ENCODE measurements around the gene BTBD16.

BTBD16 gene

DNA sequence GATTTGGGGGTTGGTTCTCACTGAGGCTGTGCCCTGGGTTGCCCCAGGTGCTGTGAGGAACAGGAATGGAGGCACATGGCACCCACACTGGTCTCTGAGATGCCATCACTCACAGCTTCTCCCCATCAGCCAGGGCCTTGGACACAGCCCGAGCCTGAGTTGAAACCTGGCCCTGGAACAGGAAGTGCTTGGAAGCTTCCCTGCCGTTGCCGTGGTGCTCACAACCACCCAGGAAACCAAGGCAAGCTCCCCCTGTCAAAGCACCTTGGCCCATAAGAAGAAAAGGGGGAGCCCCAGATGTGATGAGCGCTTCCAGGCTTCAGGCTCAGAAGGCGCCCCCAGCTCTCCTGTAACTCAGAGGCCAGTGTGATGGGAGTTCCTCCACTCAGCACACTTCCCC lies at the start of gene BTBD16:
BTBD16 (plus strand) TSS at position 221 of the 400 bp plus-strand sequence. CDS start 3,786 bp downstream, outside the sequence.
- no peak for DNase-seq

DNA sequence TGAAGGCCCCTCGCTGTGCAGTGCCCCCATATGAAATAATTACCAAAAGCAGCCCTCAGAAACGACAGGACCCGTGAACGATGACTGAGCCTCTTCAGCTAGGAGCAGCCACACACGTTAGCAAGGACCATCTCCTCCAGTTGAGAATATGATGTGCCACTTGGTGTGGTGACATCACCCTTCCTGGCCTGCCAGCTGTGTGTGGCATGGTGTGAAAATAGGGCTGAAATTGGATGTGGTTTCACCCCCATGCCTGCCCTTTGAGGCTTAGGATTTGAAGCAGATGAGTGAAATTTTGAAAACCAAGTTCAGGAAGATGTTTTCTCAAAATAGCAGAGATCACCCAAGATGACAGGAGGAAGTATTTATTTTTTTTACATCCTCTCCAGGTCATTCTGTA lies 49.1 kb upstream of the BTBD16 start:
- DNase-seq: no peak

DNA sequence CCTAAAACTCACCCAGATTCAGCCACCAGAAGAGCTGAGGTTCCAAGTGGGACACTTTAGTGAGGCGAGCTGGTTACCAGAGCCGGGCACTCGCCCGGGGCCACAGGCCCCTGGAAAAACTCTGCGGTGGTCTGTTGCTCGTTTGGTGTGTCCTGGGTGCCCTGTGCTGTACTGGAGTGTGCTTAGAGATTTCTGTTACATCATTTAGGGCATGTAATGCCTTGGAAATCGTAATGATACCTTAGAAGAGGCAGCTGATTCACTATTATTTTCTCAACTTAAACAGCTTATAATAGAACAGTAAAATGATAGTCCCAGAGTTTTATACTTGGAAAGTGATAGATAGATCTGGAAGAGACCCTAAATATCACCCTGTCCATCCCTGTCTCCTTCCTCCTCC lies 48.5 kb upstream of the BTBD16 start:
- DNase-seq: no peak

DNA sequence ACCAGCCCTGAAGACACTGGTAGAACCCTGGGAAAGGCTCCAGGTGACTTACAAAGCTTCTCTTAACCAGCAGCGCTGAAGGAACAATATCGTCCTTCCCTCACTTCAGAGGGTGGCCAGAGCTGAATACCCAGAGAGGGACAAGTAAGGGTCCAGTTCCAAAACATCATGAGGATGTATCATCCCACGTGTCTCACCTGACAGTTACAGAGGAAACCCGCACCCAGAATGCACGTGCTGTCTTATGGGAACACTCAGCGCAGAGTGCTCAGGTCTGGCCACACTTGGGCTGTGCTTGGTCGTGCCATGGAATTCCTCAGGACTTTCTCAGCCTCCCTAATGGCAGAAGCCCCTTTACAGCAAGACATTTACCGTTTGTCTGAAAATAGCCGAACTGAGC lies 46.9 kb upstream of the BTBD16 start:
- DNase-seq: no peak

DNA sequence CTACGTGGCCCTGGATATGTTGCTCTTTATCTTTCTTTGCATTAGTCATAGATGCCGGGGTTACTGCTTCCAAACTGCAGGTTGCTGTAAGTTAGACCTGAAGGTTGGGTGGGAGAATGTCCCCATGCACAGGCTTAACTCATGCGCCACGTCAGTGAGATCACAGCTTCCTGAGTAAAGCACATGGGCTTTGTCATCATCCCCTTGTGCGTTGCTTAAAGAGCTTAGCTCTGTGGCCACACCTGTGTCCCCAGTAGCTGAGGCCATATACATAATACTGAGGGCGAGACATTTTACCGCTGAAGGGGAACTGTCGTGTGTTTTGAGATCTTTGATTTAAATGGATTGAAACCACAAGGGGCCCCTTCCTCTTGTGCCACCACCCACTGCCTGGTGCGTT lies 45.8 kb upstream of the BTBD16 start:
- DNase-seq: no peak

DNA sequence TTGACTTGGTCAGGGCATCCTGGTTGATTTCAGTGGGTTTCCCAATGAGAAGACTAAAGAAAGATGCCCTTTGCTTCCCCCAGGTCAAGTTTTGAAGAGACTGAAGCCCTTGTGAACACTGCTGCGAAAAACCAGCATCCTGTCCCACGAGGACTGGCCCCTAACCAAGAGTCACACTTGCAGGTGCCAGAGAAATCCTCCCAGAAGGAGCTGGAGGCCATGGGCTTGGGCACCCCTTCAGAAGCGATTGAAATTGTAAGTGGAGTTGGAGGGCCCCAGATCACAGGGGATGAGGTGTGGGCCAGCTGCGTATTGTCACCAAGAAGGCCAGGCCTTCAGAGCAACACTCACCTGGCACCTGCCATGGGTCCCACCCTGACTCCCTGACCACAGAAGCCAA lies 43.3 kb upstream of the BTBD16 start:
- DNase-seq: no peak

DNA sequence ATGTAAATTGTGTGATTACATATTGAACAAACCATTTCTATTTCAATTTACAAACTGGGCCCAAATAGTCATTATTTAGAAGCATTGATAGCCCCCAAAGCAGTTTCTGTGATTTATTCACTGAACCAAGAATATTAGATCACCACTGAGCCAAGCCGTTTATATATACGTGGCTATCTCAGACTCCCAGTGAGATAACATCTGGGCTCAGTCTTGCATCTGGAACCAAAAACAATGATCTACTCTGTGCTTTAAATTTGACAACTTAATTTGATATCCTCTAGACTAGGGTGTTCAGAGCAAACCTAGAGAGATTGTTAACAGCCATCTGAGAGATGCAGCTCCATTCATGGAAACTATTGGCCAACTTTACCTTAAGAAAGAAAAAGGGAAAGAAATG lies 41.4 kb upstream of the BTBD16 start:
- DNase-seq: no peak

DNA sequence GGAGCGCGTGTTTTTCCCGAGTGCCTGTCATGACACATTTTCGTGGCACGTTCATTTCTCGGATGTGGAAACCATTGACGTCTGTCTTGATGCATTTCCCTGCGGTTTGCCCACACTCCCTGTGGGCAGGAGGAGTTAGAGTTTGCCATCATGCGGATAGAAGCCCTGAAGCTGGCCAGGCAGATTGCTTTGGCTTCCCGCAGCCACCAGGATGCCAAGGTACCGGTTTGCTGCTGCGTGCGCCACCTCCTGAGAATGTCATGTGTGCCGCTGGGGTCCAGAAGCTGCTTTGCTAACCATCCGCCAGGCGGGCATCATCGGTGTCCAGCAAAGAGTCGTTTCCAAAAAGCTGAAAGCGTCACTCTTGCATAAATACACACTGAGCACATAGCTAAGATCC lies 40.9 kb upstream of the BTBD16 start:
- no peak for DNase-seq

DNA sequence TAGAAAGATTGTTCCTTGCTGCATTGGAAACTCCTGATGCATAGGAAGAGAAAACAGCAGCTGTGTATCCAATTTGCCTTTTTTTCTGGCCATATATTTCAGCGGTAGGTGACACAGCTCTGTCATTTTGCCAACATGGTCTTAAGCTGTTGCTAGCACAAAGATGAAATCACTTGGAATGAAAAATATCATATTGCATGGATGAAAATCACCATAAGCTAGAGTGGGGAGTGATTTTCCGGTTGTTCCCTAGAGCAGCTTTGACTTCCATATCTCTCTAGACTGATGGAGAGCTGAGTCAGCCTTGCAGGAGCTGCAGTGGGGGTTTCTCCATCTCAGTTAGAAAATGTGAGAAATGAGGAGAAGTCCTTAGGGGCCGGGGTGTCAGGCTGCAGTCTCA lies 38.3 kb upstream of the BTBD16 start:
- no peak for DNase-seq

DNA sequence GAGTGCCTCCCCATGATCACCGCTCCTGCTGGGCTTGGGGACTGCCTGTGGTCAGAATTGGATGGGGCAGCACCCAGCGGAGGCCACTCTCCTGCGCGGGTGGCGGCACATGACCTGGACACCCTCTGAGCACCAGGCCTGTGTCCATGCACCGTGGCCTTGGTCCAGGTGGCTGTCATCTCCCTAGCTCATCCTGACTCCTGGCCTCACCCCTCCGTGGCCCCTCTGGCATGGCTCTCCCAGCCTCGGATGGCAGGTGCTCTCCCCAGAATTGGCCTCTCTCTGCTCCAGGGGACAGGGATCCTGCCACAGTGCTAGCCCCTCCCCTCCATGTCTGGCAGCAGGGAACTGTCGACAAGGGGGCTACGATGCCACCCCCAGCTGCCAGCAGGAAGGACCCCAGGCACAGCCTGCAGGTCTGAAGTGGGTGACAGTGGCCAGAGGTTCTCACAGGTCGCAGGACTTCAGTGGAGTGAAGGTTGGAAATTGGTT lies 37.2 kb upstream of the BTBD16 start:
- no peak for DNase-seq

DNA sequence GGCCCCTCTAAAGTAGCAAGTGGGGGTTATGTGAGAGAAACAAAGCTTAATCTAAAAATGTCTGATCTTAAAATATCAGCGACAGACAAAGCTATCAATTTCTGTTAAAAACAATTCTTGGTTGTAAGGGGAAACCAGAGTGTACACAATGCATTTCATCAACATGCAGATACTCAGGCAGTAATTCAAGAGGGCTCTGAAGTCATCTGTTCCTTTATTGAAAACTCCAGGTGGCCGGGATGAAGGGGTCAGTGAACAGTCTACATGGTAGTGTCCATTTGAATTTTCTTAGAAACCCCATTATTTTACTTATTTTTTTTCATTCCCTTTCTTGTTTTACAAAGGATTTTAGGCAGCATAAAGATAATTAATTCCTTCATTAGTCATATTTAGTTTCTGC lies 36.7 kb upstream of the BTBD16 start:
- no peak for DNase-seq

DNA sequence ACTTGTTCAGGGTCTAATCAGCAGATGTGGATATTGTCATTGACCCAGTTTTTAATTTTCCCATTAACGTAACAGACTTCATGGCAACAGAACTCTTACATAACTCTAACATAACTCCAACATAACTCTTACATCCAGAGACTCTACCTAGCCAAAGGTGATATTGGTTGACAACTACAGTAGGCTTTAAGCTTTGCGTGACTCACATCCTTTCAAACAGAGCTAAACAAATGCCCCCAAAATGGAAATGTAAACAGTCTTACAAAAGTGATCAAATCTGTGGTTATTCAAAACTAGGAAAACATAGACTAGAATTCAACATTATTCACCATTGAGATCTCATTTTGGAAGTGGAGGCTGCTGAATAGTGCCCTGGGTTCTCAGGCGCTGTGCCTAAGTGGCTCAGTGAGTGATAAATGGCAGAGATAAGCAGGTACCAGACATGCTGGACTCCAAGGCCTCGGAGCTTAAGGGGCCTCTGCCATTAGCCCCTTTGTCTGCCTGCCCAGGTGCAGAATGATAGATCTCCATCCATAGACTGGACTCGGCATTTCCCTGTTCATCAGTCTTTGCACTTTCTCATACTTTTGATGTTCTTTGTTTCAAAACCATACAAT lies 34.3 kb upstream of the BTBD16 start:
- no peak for DNase-seq

DNA sequence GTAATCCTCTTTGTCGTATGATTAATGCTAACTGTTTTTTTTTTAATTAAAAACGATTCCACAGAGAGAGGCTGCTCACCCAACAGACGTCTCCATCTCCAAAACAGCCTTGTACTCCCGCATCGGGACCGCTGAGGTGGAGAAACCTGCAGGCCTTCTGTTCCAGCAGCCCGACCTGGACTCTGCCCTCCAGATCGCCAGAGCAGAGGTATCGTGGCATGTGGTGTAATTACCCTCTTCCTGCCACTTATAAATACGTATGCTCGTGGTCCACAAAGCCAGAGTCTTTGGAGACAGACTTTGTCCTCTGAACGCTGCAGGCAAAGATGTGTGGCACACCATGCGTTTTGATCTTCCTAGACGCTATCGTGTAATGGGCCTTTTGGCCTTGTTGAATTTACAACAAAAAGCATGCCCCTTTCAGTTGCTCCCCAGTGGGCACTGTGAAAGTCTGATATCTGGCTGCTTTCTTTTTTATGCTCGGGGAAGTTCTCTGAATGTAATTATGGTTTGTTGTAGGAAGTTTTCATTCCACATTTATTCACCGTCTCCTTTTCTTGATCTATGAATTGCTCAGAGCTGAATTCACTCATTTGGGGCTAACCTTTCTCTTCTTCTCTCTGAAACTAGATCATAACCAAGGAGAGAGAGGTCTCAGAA lies 33.6 kb upstream of the BTBD16 start:
- DNase-seq: no peak

DNA sequence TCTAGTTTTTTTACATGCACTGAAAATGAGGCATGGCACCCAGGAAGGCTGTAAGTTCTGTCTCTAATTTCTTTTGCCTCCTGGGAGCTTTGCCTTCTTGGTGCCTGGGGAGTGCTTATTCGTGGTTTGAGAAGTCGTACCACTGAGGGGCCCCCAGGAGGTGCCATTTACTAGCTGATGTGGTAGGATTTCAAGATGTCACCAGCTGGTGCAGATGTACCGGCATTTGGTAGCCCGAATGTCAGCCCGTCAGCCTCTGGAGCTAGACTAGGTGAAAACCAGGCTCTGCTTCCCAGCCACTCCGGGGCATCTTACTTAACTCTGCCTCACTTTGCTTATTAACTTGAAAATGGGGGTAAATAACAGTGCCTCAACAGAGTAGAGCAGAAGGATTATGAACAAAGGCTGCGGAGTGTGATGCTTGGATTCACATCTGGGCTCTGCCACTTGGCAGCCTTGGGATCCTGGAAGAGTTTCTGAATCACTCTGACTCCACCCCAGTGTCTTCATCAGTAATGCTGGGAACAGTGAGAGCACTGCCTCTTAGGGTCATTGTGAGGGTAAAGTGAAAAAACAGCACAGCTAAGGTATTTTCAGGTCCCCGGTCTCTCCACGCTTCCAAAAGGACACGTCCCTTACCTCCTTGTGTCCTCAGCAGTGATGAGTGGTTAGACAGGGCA lies 31.4 kb upstream of the BTBD16 start:
- no peak for DNase-seq

DNA sequence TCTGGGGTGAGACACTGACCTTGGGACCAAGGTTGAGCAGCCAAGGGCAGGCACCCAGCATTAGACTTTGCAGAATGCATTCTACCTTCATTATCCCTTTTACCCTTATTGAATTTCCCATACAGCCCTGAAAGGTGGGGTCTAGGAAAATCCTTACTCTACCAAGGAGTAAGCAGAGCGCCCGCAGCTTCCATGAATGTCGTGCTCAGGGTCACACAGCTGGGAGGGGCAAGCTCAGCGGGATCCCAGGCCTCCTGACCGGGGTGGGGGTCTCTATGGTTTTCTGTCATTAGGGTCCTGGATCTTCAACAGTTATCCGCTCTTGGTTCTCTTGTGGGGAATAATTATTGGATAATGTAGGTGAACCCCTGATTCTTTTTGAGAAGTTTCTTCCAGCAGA lies 30.7 kb upstream of the BTBD16 start:
- no peak for DNase-seq

DNA sequence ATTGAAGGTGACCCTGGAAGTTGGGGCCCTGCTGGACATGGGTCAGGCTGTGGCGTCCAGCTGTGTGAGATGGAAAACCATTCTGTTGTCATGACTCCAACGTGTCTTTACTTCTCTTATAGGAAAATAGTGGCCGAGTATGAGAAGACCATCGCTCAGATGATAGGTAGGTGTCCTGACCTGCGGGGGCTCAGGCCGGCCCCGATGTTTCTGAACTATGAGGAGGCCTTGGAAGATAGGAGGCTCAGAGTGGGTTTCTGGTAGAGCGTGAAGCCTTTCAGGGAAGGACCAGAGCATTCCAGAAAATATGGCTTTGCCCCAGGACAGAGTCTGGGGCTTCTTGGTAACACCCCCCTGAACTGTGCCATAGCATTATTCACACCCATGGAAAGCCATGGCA lies 29.3 kb upstream of the BTBD16 start:
- DNase-seq: no peak

DNA sequence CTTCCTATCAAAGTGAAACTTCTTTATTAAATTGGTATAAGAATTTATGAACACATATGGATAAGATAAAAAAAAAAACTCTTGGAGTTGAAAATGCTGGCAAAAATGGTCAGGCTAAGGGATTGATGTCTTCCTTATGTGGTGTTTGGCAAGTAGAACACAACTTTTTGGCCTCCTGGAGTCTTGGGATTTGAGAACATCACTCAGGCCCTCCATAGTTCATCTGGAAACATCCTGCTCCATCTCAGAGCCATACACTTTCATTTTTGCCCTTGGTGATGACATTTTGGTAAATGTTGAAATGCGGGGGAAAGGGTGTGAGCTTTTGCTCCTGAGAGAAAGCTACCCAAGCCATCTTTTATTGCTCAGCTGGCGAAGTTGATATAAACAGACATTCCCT lies 27.5 kb upstream of the BTBD16 start:
- no peak for DNase-seq

DNA sequence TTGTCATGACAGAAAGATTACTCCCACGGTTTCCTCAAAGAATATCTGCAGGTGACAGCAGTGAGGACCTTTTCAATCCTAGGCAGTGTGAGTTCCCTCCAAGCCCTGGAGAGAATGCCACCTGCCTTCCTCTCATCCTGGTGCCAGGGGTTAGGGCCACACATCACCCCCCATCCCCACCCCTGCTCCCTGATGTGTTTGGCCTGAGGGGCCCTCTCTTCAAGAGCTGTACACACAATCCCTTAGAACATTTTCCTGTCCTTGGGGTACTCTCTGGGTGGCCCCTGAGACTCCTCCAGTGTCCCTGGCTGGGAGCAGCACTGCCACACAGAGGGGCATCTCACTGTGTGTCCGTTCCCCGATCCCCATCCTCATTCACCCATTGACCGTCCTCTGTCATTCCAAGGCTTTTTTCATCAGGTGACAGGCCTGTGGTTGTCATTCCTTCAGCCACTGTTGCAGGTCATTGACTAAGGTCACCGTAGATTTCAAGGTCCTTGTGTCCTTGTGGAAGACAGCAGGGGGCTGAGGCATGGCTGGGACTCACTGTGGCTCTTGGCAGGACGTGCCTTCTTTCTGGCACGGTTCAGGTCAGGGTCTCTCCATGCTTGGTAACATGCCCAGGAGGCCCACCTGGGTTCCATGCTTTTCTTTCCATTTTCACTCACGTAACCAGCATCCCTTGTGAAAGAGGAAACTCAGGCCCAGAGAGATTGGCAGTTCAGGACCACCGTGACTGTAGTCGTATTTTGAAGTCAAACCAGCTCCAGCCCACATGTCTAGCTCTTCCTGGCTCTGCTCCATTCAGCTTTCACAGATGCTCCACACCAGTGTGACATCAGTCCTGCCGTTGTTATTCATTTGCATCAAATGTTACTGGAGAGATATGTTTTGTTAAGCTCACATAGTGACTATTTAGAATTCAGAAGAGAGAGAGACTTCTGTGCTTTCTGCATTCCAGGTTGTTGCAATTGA lies 26.8 kb upstream of the BTBD16 start:
- DNase-seq: no peak

DNA sequence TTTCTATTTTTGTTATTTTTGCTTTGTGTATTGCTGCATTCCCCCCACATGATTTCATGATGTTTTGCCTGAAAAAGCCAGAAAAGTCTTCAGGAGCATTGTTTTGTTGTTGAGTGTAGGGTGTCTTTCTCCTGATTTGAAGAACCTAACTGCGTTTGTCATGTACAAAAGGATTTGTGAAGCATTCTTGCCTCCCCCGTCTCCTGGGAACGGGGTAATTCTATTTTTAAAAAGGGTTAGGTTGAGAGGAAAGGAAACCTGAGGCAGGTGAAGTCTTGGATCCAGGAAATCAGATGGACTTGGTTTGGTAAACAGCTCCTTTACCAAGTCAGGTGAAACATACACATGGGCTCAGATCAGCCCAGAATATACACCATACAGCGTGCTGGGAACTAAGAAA lies 26.0 kb upstream of the BTBD16 start:
- no peak for DNase-seq

DNA sequence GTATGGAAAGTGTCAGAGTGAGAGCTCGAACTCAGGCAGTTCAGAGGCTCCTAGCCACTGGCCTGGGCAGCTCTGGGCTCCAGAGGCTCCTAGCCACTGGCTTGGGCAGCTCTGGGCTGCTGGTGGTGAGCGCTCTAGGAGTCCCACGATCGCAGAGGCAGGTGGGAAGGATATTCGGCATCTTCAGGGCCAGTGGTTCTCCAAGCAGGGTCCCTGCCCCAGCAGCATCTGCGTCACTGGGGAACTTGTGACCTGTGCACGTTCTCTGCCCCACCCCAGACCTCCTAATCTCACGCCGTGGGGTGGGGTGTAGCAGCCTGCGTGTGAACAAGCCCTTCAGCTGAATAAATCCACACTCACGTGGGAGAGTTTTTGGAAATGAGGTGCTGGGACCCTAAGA lies 25.2 kb upstream of the BTBD16 start:
- no peak for DNase-seq

DNA sequence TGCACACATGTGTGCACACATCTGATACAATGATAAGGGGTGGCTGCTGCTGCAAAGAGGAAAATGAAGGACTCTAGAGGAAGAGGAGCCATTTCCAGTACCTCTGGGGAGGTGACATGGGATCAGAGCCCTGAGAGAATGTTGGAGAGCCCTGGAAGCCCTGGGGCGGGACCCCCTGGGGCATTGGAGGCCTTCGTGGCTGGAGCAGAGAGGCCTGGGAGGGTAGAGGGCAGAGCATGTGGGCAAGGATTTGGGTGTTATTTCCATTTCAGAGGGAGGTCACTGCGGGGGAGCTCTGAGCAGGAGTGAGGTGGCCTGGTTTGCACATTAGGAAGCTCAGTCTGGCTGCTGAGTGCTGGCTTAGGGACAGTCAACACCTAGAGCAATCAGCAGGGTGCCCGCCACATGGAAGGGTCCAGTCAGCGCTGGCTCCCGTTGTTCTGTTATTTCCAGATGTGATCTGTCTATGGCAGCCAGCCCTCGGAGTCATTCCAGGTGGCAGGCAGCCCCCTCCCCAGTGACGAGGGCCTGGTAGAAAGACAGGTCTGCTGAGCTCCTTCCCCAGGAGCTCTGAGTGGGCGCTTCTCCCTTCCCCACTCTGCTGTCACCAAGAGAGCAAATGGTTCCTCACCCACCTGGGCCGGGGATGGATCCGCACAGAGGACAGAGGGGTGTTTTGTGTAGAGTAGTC lies 24.1 kb upstream of the BTBD16 start:
- no peak for DNase-seq
